ENCODE results near the gene C5orf15. TPM values are rescaled to one million over a fixed set of nuclear protein-coding genes. Genes with fewer than 3 reads are reported as not detected.

C5orf15 gene
- total and polyA plus RNA-seq, 9 of the 15 experiments (the other 6 are each of a cell fraction or from before 2014, with no cell fraction given), result 23.3 to 50.7 (median 35.5) TPM

DNA sequence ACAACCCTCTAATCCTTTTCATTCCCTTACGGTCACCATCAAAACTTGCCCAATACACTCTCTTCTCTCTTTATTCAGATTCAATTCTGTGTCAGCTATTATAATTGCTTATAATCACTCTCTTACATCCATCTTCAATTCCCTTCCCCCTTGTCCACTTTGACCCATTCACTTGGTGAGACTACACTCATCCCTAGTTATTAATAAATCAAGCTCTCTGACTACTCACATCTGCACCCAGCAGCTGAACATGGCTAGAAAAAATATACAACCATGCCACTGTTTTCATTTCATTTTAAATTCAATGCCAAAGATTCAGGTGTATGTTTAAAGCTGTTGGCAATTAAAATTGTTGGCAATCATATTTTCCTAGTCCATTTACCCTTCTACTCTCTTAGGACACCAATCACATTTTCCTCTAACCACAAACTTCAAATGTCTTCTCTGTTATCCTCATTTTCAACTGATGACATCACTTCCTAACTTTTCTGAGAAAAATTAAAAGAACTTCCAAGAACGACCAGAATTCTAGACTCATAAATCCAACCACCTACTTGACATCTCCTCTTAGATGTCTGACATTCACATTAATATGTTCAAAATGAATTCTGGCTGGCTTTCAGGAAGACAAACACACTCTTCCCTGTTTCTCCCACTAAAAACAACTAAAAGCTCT lies 5.5 kb downstream of the C5orf15 start (continued):
- TF ChIP-seq DPF2 (IDR thresholded peaks at IDR 0.05) (peak; percentile 76), DACH1 (IDR thresholded peaks at IDR 0.05; ENCODE audit: partially characterized antibody) (no peak), SMARCA4 (IDR thresholded peaks at IDR 0.05) (peak; percentile 86), HDGF (IDR thresholded peaks at IDR 0.05) (no peak), TCF3 (CRISPR knock-in tag; IDR thresholded peaks at IDR 0.05) (0 out of 2 replicates have a peak, but pooled peaks have one; percentile 8), ETV5 (CRISPR knock-in tag; IDR thresholded peaks at IDR 0.05; ENCODE audit: low read depth) (no peak), IFI16 (CRISPR knock-in tag; IDR thresholded peaks at IDR 0.05) (no peak), SREBF1 (IDR thresholded peaks at IDR 0.05; ENCODE audit: borderline replicate concordance, low read depth, low read length) (no peak), ESRRA (IDR thresholded peaks at IDR 0.05; ENCODE audit: borderline replicate concordance, low read depth) (peak; percentile 64; the same call in 1 of the 2 replicates), TBL1XR1 (IDR thresholded peaks at IDR 0.05; ENCODE audit: low read length in 2 of 2) (peak in 1 of 2 experiments; percentile 69; a peak in 2 of 4 replicates), CBX2 (IDR thresholded peaks at IDR 0.05; ENCODE audit: insufficient read depth, low read length, poor library complexity, severe bottlenecking) (no peak), NR4A1 (CRISPR knock-in tag; IDR thresholded peaks at IDR 0.05) (no peak), NR4A1 (tag; IDR thresholded peaks at IDR 0.05) (no peak), CBX5 (IDR thresholded peaks at IDR 0.05; ENCODE audit: borderline replicate concordance, low read depth) (no peak), ZNF174 (CRISPR knock-in tag; IDR thresholded peaks at IDR 0.05) (no peak), STAT5A (IDR thresholded peaks at IDR 0.05; ENCODE audit: borderline replicate concordance, low read length) (peak; percentile 92), MXD1 (CRISPR knock-in tag; IDR thresholded peaks at IDR 0.05; ENCODE audit: borderline replicate concordance, poor library complexity, severe bottlenecking) (no peak), CCAR2 (IDR thresholded peaks at IDR 0.05; ENCODE audit: low read depth, low read length) (no peak), AFF1 (IDR thresholded peaks at IDR 0.05; ENCODE audit: low read depth in 1 of 2, partially characterized antibody in 2 of 2) (peak in 1 of 2 experiments; percentile 30), YBX1 (IDR thresholded peaks at IDR 0.05) (no peak), HDAC3 (IDR thresholded peaks at IDR 0.05; ENCODE audit: borderline replicate concordance, partially characterized antibody) (peak; percentile 88), HIVEP1 (CRISPR knock-in tag; IDR thresholded peaks at IDR 0.05) (no peak), ZNF584 (CRISPR knock-in tag; IDR thresholded peaks at IDR 0.05; ENCODE audit: low read depth) (peak; percentile 69; the same call in 1 of the 2 replicates), MIER1 (IDR thresholded peaks at IDR 0.05; ENCODE audit: low read depth) (no peak), ZNF263 (CRISPR knock-in tag; IDR thresholded peaks at IDR 0.05; ENCODE audit: borderline replicate concordance) (no peak)

All from K562 (cell line).